Stimulated activated CD8-positive, alpha-beta memory T cell treated with anti-CD3 and anti-CD28 coated beads, Interleukin-4, amount 100 ng/mL, for 24 hours (primary cell): ENCODE results near the gene MPP3.

Experiments
- DNase-seq: peaks from one replicate; pipeline ENCODE4 v3.0.0-alpha.2; 2020; ENCODE audit warnings: low read depth

Gene MPP3

DNA sequence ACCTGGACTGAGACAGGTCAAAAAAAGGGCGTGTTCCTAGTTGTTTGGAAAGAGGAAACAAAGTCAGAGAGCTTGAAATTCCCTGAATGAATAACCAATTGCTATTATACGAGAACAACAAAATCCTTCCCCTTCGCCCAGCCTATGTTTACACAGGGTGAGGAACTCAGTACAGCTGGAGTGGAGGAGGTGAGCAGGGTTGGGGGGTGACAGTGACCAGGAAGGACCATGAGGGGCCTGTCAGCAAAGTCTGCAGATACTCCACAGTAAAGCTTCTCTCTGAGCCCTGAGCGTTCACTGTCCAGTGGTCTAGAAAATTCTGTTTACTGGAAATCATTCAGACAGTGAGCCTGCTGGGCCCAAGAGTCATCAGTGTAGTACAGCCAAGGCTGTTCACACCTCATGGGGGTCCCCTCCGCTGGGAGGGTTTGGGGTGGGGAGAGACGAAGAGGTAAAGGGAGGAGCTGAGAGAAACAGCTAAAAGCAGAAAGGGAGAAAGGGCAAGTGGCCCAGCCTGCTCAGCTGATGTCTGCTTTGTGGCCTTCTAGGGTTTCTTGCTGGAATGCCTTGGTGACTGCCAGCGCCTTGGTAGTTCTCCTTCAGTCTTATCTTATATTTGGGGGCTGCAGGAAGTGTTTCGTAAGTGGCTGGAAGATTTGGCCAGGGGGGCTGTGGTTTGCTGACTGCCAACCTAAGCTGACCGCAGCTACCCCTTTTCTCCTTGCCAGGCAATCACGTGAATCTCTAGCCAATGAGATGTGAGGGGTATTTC lies 59.9 kb downstream of the MPP3 start:
- no peak for DNase-seq

DNA sequence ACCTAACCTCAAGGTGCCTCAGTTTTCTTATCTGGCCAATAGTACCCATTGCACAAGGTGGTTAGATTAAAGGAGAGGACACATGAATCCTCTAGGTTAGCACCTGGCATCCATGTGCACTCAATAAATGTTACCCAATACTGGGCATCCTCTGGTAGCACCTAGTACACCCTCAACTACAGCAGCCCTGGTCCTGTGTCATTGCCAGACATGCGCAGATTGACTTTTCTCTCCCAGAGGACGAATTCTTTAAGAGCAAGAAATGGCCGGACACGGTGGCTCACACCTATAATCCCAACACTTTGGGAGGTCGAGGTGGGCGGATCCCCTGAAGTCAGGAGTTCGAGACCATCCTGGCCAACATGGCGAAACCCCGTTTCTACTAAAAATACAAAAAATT lies 61.5 kb downstream of the MPP3 start:
- DNase-seq, result no peak

DNA sequence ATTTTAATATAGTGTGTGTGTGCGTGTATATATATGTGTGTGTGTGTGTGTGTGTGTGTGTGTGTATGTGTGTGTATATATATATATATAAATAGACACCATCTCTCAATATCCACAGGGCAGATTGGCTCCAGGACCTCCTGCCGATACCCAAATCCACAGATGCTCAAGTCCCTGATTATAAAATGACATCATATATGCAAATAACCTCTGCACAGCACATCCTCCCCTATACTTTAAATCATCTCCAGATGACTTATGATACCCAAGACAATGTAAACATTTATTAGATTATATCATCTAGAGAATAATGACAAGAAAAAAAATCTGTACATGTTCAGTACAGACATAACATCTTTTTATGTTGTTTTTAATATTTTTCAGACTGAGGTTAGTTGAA lies 62.0 kb downstream of the MPP3 start:
- no peak for DNase-seq

DNA sequence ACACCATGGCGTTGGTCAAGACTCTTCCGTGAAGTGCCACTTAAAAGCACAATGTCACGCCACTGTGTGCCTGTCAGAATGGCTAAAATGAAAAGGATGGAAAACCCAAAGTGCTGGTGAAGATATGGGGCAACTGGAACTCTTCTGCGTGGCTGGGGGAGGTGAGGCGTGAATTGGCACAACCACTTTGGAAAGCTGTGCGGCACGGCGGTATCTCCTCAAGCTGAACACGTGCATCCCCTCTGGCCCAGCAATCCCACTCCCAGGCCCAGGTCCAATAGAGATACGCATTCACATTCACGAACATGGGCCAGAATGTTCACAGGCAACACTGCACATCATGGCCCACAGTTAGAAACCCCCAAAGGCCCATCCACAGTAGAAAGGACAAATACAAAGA lies 63.1 kb downstream of the MPP3 start:
- no peak for DNase-seq

DNA sequence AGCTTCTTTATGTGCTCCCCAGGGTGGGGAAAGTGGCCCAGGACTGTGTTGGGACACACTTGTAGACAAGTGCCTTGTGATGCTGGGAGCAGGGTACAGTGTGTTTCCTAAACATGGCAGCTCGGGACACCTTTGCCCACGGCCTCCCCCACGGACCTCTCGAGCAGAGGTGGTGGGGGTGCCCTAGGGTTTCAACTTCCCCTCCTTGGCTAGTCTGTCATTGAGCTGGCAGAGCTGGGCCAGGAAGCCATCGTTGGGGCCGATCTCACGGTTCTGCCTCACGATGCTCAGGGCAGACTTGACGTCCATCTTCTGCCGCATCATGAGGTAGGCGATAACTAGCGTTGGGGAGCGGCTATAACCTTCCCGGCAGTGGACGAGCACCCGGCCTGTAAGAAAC lies 63.5 kb downstream of the MPP3 start:
- DNase-seq, result no peak

DNA sequence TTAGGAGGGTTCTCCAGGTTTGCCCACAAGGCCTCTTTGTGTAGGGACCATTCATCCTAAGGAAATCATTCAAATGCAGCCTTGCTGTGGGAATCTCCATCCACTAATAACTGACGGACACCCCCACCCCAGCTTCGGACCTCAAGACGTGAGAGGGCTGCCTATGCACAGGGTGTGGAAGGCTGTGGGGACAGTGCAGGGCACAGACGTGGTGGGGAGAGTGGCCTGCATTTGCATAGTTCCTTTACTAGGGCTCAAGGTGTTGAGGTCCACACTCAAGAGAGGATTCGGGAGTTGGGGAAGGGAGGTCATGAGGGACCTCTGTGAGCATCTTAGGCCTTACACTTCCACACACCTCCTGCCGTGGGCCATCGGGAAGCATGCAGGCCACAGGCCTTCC lies 64.0 kb downstream of the MPP3 start:
- no peak for DNase-seq

DNA sequence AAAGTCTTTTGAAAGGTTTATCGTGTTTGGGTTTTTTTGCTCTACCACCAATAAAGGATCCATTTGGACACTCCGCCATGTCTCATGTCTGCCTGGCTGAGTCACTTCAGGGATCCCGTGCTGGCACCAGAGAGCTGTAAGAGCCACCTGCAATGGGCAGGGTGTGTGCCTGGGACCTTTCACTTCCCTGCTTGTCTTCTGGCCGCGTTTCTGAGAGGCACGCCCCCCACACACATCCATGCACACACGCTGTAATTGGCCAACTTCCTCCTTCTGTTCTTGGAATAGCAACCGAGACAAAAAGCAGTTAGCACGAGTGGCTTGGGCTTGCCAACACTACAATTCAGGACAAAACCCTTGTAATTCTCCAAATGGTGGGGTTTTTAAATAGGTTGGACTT lies 64.6 kb downstream of the MPP3 start:
- DNase-seq, result no peak

DNA sequence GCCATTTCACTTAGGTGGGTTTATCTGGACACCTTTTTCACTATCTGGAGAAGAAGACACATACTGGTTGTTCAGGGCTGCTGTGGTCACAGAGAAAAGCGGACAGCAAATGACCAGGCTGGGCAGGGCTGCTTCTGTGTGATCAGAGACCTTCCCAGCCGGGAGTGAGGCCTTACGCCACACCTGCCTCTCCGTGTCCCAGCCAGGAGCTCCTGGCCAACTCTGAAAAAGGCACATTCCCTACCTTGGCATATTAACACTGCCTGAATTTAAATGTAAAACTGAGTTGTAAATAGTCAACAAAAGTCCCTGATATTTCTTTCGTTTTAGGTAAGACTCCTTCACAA lies 65.3 kb downstream of the MPP3 start:
- no peak for DNase-seq

DNA sequence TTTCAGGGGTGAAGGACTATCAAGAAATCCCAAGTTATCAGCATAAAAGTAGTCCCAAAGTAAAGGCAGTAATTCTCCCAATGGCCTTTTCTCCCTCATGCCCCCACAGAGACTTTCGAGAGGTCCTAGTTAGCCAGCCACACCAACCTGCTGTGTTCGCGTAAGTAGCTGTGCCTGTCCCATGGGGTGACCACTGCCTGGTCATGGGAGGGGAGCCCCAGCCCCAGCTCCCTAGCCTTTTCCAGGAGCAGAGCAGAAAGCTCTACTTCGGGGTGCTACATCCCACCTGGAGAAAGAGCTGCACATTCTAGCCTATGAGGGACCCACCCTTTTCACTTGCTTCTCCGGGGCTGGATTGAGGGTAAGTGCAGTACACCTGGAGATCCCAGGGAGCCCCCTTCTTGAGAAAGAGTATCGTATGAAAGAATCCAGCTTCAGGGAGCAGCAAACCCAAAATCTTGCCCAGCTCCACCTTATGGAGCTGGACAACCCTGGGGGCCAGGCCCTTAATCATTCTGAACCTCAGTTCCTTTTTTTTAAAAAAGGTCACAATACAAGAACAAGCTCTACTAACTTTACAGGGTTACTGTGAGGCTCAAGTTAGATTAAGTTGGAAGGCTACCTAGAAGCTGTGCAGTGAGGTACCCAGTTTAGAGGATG lies 65.8 kb downstream of the MPP3 start:
- no peak for DNase-seq

DNA sequence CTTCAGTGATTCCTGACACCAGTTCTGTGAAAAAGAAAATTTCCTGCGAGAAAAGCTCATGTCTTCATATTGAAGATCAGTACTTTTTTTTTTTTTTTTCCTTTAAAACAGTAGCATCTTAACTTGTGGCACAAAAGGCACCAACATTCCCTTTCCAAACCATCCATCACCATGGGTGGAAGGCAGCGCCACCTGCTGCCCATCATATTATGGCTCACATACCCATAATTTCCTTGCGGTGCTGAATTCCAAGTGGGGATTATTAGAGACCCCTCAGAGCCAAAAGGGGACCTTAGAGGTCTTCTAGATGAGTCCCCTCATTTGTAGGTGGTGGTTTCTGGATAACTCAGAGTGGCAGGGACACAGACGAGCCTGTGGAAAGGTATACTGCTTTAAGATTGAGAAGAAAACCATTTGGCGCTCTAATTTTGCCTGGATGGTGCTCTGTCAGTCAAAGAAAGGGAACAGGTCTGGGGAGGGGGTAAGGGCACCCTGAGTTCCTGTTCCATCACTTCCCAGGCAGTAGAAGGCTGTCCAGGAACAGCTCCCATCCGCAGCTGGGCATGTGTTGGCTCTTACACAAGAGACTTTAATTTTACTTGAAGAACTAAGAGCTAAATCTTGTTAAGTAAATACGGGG lies 66.4 kb downstream of the MPP3 start:
- peak; percentile 18 for DNase-seq

DNA sequence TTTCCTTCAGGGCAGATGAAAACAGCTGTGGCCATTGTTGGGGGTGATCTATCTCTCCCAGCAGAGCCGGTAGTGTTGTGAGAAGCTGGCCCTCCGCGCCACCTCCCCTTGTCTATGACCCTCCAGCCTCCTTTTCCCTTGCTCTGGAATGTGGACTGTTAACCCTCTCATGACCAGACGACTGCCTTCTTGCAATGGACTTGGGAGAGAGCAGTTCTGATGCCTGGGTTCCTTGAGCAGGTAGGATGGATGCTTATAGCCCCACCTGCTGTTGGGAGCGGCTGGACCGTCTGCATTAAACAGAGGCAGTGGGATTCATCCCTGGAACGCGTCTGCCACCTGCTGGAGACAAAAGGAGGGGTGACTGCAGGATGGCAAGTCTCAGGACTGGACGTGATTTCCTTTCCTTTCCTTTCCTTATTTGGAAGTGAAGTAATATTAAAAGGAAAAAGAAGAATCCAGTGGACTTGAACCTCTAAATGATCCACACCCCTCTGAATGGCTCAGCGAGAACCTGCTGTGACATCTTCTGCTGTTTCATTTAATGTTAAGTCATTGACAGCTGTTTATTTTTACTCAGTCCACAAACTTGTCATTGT lies 72.6 kb downstream of the MPP3 start:
- DNase-seq, result peak; percentile 84

DNA sequence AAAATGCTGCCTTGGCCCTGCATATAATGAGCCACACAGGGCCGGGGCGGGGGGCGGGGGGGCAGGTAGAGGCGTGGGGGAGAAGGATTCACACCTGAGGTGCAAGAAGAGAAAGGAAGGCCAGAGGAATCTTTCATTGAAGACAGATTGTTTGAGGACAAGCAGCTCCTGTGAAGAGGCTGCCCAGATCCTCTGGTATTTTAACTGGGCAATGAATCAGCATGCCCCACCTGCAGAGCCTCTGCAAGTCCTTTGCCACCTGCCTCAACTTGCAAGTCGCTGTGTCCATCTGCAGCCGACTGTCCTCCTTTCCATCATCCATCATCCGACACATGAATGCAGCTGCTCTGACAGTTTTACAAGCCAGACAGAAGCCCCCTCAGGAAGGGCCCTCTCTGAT lies 73.1 kb downstream of the MPP3 start:
- no peak for DNase-seq

DNA sequence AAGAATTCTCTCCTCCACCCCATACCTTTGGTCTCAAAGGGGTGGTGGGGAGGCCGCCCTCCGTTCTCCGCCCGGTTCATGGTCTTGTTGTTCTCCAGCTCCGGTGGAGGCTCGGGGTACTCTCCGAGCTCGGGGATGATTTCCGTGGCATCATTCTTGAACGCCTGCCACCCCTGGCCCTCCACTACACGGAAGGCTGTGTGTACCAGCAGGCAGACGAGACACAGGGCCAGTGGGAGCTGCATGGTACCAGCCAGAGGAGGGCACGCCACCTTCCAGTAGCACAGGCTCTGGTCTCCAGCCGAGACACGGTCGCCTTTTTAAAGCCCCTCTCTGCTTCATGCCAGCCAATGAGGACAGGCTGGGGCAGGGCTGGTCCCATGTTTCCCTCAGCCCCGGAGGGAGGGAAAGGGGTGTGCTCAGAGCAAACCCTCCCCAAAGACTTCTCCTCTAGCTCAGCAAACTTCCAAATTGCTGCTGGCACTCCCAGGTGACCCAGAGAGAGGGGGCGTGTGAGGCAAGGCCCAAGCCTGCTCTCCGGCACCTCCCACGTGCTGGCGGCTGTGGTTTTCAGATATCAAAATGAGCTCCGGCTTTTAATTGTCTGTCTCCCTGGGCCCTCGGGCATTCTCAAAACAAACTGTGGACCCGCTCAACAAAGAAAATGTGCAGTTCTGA lies 74.3 kb downstream of the MPP3 start, which contains the start of gene SOST:
SOST (minus strand) TSS at position 295 of the 678 bp plus-strand sequence; CDS start at position 245, 50 bp downstream.
- no peak for DNase-seq

DNA sequence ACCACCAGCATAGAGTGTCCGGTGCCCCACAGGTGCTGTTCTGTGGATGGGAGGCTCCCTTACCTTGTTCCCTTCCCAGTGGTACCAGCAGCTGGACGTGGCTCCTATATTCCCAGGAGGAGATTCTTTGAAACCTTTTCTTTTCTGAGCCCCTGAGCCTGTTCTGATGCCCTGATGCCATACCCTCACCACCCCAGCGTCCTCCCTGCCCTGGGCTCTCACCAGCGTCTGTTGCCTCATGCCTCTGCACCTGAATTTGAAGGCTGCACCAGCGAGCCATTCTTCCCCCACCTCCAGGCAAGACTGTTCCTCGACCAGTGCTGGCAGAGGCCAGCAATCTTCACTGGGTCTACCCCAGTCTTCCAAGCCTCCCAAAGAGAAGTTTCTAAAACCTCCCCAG lies 74.9 kb downstream of the MPP3 start:
- DNase-seq, result no peak

DNA sequence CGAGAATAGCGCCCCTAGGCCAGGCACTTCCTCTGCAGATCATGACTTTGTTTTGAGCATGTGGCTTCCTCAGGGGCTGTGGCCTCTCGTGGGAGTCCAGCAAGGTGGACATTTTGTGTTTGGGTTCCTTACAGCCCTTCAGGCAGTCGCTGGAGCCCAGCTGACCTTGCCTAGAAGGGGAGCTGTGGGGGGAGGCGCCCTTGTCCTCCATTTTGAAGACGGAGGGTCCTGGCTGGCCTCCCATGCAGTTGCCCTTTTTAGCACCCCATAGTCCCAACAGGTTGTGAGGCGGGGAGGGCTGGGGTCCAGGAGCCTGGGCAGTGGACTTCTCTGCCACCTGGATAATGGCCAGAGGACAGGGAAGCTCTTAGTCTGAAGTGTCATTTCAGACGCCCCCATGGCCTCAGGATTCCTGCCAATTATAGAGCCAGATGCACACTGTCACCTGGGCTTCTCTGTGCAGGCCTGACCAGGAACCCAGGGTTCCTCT lies 75.7 kb downstream of the MPP3 start:
- no peak for DNase-seq

DNA sequence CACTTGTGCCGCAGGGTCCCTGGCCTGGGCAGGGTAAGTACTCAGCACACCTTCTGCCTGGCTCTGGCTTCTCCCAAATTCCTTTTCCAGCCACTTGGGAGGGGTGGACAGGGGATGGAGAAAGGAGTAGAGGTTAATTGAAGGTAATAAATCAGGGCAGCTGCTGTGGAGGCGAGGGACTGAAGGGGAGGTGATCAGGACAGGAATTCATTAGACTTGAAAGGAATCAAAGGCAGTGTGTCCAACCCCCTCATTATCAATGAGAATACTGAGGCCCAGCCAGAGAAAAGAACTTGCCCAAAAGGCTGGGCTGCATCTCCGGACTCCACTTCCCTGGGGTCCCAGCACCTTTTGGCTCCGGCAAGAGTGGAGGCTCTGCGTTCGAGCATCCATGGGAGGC lies 76.7 kb downstream of the MPP3 start:
- DNase-seq, result no peak

DNA sequence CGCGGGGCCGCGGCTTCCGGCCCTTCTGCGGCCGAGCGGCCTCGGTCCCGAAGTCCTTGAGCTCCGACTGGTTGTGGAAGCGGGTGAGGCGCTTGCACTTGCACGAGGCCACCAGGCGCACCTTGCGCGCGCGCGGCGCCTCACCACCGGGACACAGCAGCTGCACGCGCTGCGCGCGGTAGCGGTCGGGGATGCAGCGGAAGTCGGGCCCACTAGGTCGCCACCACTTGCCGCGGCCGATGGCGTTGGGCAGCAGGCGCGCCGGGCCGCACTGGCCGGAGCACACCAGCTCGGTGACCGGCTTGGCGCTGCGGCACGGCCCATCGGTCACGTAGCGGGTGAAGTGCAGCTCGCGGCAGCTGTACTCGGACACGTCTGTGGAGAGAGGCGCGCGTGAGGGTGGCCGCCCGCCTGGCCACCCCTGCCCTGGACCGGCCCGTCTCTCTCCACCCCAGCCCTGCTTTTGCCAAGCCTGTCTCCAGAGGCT lies 77.5 kb downstream of the MPP3 start:
- no peak for DNase-seq

DNA sequence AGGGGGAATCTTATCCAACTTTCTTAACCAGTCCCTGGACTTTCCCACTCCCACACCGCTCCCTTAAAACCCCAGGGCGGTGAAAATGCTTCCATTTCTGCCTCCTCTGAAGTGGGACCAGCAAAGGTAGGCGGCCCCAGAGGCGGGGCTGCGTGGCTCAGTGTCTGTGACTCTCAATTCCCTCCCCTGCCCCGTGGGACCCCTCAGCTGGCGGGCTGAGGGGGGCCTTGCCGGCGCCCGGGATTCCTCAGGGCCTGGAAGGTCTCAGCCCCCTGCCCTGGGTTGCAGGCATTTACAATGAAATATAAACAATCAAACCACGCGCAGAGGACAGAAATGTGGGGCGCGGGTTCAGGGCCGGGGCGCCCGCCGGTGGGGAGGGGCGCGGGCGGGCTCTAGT lies 78.0 kb downstream of the MPP3 start:
- no peak for DNase-seq

DNA sequence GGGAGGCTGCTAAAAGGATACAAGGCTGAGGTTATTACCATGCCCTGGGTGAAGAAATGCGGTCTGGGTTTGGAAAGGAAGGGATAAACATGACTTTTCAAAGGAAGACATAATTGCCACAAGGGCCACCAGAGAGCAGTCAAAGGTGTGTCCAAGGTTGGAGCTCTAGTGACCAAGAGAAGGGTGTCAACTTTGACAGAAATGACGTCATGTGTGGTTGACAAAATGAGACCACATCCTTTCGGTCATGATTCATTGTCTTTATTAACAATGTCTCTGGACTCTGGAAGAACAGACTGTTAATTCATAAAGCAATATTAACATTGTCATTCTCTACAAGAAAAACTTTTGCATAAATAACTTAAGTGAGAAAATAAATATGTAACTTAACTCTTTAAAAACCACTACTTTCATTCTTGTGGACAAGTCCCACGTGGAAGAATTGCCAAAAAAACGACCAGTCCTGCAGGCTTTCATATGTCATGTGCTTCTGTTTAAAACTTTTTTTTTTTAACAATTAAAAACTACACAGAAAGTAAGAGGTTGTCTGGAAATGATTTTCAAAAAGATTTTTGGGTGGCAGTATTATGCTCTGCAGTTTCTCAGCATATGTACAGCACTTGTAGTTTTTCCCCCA lies 79.3 kb downstream of the MPP3 start:
- no peak for DNase-seq
